NCI-H128 (cell line): ENCODE data around the gene LRRC15.

Experiments used
- DNase-seq: peaks from one replicate; lab custom pipeline; 2025; ENCODE audit not compliant: unreplicated experiment; lab: John Stamatoyannopoulos, UW

Gene LRRC15

GRCh38 chr3:194364652-194365434 is 4.7 kb downstream of the LRRC15 start:
- peak; percentile 38 for DNase-seq

- DNase-seq: no peak
Observed at GRCh38 chr3:194364314-194364651, 5.3 kb downstream of the LRRC15 start.

GRCh38 chr3:194360568-194360967 is 9.0 kb downstream of the LRRC15 start:
- DNase-seq: no peak

DNA sequence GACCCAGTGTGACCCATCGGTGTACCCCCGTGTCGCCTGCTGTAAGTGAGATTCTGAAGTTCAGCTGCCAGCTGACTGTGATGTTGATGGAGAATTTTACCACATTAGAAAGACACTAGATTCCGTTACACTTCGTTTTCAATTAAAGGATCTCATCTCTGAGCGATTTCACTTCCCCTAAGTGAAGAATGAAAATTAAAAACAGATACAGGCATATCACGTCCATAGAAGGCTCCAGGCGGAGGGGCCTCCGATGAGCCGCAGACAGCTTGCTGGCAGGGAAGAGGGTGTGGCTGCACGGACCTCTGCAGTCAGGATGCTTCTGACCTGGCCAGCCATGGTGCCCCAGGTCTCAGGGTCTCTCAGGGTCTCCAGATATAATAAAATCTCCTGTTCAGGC is 11.9 kb downstream of the LRRC15 start:
- DNase-seq: no peak

DNA sequence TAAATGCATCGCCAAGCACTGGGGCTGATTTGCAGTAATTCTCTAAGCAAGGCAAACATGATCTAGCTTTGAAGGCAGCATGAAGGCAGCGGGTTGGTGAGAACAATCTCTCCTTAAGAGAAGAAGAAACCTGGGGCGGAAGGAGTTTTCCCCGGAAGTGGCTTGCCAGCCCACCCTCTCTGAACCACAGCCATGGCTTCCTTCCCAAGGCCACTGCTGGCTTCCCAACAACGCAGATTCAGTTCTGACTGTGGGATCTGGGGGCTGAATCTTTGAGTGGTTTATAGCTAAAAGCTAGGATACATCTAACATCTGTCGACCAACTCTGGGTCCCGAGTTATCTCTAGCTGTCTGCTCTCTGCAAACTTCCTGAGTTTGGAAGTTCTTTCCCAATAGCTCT is 14.2 kb downstream of the LRRC15 start:
- no peak for DNase-seq

GRCh38 chr3:194354315-194354714 is 15.2 kb downstream of the LRRC15 start:
- DNase-seq: no peak

DNA sequence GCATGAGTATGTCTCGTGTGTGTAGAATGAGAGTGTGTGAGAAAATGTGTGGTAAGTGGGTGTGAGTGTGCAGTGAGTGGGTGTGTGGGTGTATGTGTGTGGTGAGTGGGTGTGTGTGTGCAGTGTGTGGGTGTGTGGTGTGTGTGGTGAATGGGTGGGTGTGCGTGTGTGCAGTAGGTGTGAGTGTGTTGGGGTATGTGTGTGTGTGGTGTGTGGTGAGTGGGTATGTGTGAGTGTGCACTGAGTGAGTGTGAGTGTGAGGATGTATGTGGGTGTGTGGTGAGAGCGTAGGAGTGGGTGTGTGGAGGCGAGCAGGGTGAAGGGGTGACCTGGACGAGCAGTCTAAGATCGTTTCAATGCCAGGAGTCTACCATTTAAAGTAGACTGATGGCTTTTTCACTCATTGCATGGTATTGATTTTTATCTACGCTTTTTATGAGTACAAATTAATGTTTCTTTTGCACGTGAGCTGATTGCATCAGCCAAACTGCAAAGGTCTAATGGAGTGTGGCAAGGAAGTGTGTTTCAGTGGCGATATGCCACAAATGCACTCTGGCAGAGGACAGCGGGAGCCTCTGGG is 16.8 kb downstream of the LRRC15 start:
- DNase-seq: no peak

DNA sequence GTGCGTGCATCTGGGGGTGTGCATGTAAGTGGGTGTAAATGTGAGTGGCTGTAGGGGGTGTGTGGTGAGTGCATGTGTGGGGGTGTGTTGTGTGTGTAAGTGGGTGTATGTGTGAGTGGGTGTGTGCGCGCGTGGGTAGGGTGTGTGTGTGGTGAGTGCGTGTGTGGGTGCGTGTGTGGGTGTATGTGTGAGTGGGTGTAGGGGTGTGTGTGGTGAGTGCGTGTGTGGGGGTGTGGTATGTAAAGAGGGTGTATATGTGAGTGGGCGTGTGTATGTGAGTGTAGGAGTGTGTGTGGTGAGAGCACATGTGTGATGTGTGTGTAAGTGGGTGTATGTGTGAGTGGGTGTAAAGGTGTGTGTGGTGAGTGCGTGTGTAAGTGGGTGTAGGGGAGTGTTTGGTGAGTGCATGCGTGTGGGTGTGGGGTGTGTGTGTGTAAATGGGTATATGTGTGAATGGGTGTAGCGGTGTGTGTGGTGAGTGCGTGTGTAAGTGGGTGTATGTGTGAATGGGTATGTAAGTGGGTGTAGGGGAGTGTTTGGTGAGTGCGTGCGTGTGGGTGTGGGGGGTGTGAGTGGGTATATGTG is 17.5 kb downstream of the LRRC15 start:
- DNase-seq: no peak

DNA sequence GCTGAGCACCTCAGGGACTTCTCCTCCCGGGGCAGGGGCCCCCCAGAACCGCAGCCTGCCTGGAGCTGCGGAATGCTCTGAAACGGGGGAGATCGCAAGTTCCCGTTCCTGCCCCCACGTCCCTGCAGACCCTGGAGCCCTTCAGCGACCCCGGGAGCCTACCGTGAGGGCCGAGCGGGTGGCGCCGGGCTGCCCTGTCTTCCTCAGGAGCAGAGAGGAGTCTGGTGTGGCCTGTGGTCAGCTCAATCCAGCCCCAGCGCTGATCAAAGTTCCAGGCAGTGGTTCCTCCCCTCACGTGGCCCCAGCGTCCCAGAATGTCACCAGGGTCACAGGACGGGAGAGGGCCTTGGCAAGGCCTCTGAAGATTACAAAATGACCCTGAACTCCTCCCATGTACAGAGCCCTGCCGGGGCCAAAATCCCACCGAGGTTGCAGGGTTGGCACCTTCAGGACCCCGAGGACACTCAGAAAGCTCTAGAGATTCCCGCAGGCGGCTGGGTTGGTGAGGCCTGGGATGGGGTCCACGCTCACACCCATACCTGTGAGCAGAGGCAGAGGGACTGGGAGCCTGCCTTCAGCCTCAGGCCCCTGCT is 18.4 kb downstream of the LRRC15 start, which contains the start of gene CPN2:
Gene CPN2 (minus strand): TSS at position 249 of the 593 bp plus-strand sequence. CDS start 8,626 bp downstream, outside the sequence.
- DNase-seq: no peak

GRCh38 chr3:194350726-194351071 is 18.8 kb downstream of the LRRC15 start:
- DNase-seq: no peak

DNA sequence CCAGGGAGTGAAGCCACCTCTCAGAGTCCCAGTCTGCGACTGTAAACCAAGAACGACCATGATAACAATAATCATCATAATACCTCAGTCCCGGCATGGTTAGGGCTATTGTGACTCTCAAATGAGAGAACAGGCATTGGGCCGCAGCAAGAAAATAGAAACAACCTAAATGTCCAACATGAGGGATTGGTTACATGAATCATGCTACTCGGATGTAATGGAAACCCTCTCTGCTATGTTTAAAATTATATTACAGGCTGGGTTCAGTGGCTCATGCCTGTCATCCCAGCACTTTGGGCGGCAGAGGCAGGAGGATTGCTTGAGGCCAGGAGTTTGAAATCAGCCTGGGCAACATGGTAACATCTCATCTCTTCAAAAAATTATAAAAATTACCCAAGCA is 21.2 kb downstream of the LRRC15 start:
- no peak for DNase-seq

GRCh38 chr3:194346621-194347020 is 22.9 kb downstream of the LRRC15 start:
- DNase-seq: no peak

DNA sequence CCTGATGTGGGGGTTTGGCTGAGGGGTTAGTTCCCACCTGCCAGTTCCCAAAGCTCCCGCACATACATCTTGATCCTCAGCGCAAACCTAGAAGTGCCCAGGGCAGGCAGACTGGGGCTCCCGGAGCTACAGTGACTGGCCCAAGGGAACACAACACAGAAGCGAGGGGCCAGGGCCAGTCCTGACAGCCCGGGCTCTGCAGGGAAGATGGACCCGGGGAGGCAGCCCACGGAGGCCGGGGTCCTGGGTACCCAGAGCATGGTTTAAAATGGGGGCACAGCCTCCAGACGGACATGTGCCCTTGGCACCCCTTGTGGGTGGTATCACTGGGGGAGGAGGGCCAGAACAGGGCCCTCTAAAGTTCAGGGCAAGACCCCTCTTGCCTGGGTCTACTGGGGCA is 23.5 kb downstream of the LRRC15 start:
- no peak for DNase-seq

- peak; percentile 22 for DNase-seq
Observed at GRCh38 chr3:194344012-194344411, 25.5 kb downstream of the LRRC15 start.

DNA sequence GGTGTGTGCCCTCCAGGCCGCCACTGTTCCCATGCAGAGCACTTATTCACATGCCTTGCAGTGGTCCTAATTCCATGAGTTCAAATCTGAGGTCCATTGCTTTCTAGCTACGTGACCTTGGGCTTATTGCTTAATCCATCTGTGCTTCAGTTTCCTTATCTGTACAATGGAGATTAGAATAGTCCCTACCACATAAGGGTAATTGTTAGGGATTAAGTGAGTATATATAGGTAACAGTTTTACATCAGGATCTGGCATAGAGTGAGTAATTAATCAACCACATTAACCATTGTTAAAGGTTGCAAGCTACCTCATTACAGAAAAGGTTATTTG is 26.0 kb downstream of the LRRC15 start:
- no peak for DNase-seq

DNA sequence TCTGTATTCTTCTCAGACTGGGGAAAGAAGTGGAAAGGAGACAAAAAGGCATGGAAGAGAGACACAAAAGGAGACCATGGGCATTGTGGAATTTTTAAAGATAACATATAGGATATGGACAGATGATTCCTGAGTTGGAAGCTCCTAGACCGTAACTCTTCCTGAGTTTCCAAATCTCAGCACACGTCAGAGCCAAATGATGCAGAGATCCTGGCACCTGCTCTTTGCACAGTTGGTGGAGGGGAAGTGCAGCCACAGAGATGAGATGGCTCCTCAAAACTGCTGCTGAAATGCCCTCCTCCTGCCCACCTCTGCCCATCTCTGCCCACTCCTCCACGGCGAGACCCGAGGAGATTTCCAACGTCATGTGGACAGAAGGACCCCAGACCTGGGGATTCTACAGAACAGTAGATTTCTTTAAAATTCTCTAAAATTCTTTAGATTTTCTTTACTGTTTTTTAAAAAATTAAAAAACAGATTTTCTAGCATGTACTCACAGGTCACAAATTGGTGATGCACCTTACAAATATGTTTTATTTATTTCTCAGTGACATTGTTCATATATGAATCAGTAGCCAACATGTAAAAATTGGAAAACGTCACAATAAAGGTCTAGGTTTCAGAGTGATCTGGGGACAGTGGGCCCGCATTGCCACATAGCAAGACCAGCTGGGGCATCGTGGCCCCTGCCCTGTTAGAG is 26.5 kb downstream of the LRRC15 start:
- DNase-seq: no peak

DNA sequence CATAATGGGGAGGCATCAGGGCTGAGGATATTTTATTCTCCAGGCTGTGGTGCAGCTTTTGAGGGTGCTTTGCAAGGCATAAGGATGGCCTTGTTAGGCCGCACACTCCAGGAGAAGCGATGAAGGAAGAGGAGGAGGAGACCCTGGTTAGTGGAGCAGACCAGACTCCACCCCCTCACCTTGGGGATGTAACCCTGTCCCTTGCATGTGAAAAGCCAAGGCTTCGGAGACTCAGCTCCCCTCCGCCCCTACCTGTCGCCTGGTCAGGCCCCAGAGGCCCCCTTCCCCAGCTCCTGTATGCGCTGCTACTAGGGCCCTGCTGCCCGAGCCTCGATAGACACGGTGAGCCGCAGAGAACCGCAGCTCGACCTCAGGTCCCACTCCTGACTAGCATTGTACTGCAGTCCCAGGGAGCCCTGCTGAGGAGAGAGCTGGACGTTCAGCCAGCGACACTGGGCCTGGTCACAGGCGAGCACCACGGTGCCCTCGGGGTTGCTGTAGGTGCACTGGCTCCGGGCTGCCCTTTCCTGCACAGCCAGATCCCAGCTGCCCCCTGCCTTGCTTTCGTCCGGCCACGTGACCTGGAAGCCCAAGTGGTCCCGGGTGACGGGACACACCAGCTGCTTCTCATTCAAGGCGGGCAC is 28.7 kb downstream of the LRRC15 start:
- no peak for DNase-seq

- no peak for DNase-seq
Observed at GRCh38 chr3:194339840-194340239, 29.7 kb downstream of the LRRC15 start.

- DNase-seq: no peak
Observed at GRCh38 chr3:194339356-194339755, 30.2 kb downstream of the LRRC15 start.

- DNase-seq: no peak
Observed at GRCh38 chr3:194337965-194338753, 31.4 kb downstream of the LRRC15 start.
